GM11168 (cell line): Measurements from ENCODE around the gene TRPC4.
"Not testable (repeated sequence)": the region's sequence is repeated elsewhere in the genome, so short reads cannot be mapped to it uniquely, and the experiment has no call there.

Experiments used
- in situ Hi-C: fragments of 300-500 bp; cut with MboI; formaldehyde crosslinking; loops from one replicate; pipeline ENCODE4 v1.12.0; 2022; ENCODE audit warnings: low sequenced_read_pairs; ENCODE audit not compliant: unreplicated experiment

Gene TRPC4

GRCh38 chr13:37835392-37835791 lies 34.2 kb downstream of the TRPC4 start:
- in situ Hi-C loops = no loop called here

DNA sequence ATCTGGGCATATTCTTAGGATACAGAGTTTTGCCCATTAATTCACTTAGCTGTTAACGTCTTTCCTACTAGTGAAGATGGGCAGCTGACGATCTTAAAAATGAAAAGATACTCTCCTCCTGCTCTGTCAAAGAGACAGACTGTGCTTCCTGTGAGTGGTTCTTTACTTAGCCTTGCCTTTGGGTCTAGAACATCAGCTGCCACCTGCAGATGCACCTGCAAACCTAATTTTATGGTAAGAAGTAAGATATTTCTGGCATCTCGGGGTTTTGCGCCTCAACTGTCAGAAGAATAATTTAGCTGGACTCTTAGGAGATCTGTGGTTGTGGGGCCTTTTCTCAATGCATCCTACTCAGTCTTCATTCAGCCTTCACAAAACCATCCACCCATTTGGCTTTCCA lies 36.2 kb downstream of the TRPC4 start:
- in situ Hi-C loops = no loop called here

GRCh38 chr13:37816276-37816675 lies 53.3 kb downstream of the TRPC4 start:
- in situ Hi-C loops = no loop called here

- in situ Hi-C loops = no loop called here
Observed at GRCh38 chr13:37811441-37811840, 58.1 kb downstream of the TRPC4 start.

DNA sequence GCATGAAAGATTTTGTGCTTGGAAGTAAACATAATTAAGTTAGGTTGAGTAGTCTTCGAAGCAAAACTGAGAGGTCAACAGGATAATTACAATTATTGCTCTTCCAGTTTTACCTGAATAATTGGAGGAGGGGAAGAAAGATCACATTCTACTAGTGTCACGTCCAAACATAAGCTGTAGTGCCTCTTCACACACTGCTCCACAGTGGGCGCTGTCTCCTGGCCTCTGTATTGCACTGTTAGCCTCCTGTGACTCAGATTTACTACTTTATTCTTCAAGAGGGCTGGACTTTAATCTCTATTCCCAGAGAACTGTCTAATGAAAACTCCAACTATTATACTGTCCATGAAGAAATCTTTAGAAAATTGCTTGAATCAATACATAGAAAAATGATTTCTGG lies 62.9 kb downstream of the TRPC4 start:
- in situ Hi-C loops = no loop called here

DNA sequence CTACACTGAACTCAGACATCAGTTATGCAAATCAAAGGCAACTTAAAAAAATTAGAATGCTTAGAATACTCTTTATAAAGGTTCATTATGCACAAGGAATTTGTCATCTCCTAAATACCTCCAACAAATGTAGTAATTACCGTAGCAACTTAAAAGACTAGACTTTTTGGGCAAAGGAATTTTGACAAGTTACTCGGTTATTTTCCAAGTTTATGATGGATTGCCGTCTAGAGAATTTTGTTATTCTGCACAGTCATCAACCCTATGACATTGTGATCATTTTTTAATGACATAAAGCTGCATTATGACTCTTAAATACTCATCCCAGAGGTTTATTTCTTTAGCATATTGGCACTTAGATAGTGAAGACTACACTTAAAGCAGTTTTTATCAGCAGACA lies 71.9 kb downstream of the TRPC4 start:
- in situ Hi-C loops = no loop called here

DNA sequence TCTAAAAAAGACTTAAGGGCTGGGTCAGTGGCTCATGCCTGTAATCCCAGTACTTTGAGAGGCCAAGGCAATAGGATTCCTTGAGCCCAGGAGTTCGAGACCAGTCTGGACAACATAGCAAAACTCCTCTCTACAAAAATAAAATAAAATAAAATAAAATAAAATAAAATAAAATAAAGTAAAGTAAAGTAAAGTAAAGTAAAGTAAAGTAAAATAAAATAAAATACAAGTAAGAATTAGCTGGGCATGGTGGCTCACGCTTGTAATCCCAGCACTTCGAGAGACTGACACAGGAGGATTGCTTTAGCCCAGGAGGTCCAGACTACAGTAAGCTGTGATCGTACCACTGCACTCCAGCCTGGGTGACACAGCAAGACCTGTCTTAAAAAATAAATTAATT lies 72.8 kb downstream of the TRPC4 start:
- in situ Hi-C loops = not testable (repeated sequence)

- in situ Hi-C loops = no loop called here
Observed at GRCh38 chr13:37795326-37795725, 74.2 kb downstream of the TRPC4 start.

GRCh38 chr13:37791699-37792098 lies 77.9 kb downstream of the TRPC4 start:
- in situ Hi-C loops = no loop called here

GRCh38 chr13:37788346-37788745 lies 81.2 kb downstream of the TRPC4 start:
- in situ Hi-C loops = no loop called here

GRCh38 chr13:37777676-37778075 lies 91.9 kb downstream of the TRPC4 start:
- in situ Hi-C loops = no loop called here

GRCh38 chr13:37775871-37776270 lies 93.7 kb downstream of the TRPC4 start:
- in situ Hi-C loops = no loop called here

DNA sequence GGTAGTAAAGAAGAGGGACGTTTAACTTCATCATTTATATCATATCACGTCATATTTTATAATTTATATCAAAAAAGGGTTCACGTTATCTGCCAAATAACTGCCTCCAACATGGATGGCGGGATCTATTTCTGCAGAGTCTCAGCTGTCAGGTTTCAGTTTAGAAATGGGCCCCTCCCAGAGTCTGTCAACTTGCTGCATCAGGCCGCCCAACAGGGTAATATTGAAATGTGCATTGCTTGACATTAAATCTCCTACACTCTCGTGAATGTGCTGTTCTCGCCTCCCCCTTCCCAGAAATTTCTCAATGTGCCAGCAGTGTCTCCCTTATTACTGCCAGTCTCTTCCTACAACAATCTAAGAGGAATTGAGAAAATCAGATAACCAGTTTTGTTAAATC lies 96.9 kb downstream of the TRPC4 start:
- in situ Hi-C loops = no loop called here

DNA sequence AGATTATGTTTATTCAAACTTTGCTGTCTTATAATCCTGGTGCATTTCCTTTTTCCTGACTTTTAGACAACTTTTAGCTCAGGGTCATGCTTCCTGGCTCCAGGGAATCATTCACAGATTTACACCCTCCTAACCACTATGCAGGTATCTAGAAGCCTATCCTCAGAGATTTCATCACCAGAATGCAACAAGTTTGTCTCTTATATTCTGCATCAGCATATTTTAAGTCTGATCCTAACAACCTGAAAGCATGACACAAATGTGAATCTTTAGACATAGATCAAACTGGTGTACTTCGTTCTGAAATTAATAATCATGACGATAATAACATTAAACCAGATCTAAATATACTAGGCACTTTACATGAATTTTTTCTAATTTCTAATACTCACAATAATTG lies 100.0 kb downstream of the TRPC4 start:
- in situ Hi-C loops = no loop called here

GRCh38 chr13:37769078-37769477 lies 100.5 kb downstream of the TRPC4 start:
- in situ Hi-C loops = no loop called here

- in situ Hi-C loops = no loop called here
Observed at GRCh38 chr13:37766502-37766901, 103.1 kb downstream of the TRPC4 start.

GRCh38 chr13:37755349-37755748 lies 114.2 kb downstream of the TRPC4 start:
- in situ Hi-C loops = no loop called here

- in situ Hi-C loops = no loop called here
Observed at GRCh38 chr13:37753776-37754175, 115.8 kb downstream of the TRPC4 start.

- in situ Hi-C loops = no loop called here
Observed at GRCh38 chr13:37752146-37752545, 117.4 kb downstream of the TRPC4 start.

- in situ Hi-C loops = no loop called here
Observed at GRCh38 chr13:37751025-37751424, 118.5 kb downstream of the TRPC4 start.

GRCh38 chr13:37748913-37749312 lies 120.7 kb downstream of the TRPC4 start:
- in situ Hi-C loops = no loop called here

DNA sequence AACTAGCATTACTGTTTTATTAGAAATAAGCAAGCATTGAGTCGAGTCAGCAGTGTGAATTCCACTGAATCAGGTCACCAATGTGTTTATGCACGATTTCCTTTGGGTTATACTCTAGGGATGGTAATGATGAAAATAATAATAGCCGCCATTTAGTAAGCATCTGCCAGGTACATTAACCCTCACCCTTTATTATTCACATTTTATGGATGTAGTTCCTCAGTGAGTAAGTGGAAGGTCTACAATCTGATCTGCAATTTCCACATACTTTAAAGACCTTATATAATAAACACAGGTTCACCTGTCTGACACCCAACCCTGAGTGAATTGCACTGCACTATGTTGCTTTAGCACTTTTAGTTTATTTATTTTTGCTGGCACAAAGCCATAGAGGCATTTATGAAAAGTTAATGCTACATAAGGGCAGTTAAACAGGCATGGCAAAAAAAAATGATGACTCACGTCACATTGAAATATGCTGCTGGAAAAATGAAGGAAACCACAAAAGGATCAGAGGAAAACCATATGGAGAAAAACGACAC lies 122.4 kb downstream of the TRPC4 start:
- in situ Hi-C loops = no loop called here

- in situ Hi-C loops = no loop called here
Observed at GRCh38 chr13:37741536-37741935, 128.0 kb downstream of the TRPC4 start.
